K562 treated with DMSO at 1 percent for 4 hours (cell line): ENCODE results near the gene POMGNT2. TPM values are rescaled to one million over a fixed set of nuclear protein-coding genes. Genes with fewer than 3 reads are reported as not detected.

Experiments used
- total RNA-seq: library from RNA; unstranded; fragments of 300-600 nt; gene quantifications from 2 replicates; pipeline ENCODE4 v1.2.3, GENCODE V29; 2022; ENCODE audit not compliant: insufficient read depth

POMGNT2 gene
- total RNA-seq = 16.1 and 19.7 TPM in 2 replicates

GRCh38 chr3:43105596-43106292 lies at the start of gene POMGNT2:
Gene POMGNT2, minus strand, starts transcription at chr3:43106079. Its CDS starts 24,648 bp downstream, at chr3:43081431.

Other genes with a start within 250 kb of the POMGNT2 start
- gene CYP8B1, start 230.2 kb downstream of the POMGNT2 start, total RNA-seq = not detected in 2 replicates
- 0.67 TPM in 1 of 2 replicates, not detected in the other for gene ZNF662, start 199.9 kb downstream of the POMGNT2 start, total RNA-seq
- gene GASK1A, start 126.8 kb downstream of the POMGNT2 start, total RNA-seq = 0.54 TPM in 1 of 2 replicates, not detected in the other
- gene SNRK, start 180.5 kb upstream of the POMGNT2 start, total RNA-seq = 7.6 and 8.3 TPM in 2 replicates